C4-2B (cell line): Measurements from ENCODE around the gene SH3RF2.

Experiments used
- H3K27ac ChIP-seq: fragments of 450-650 bp; 2 replicates; pipeline ENCODE4 v1.5.1; 2017
- ZFX ChIP-seq: fragments of 450-650 bp; IDR thresholded peaks from 2 replicates; pipeline ENCODE4 v1.6.1; 2017
- TF ChIP-seq, protein P1 (sequence below): fragments of 450-650 bp; conservative IDR thresholded peaks from 2 replicates; pipeline ENCODE4 v1.5.1; 2017; ENCODE audit warnings: mild to moderate bottlenecking

Gene SH3RF2

GRCh38 chr5:145942201-145942600, 5.8 kb downstream of the SH3RF2 start:
- H3K27ac ChIP-seq: no peak overlapping the region
- TF ChIP-seq, protein P1, sequence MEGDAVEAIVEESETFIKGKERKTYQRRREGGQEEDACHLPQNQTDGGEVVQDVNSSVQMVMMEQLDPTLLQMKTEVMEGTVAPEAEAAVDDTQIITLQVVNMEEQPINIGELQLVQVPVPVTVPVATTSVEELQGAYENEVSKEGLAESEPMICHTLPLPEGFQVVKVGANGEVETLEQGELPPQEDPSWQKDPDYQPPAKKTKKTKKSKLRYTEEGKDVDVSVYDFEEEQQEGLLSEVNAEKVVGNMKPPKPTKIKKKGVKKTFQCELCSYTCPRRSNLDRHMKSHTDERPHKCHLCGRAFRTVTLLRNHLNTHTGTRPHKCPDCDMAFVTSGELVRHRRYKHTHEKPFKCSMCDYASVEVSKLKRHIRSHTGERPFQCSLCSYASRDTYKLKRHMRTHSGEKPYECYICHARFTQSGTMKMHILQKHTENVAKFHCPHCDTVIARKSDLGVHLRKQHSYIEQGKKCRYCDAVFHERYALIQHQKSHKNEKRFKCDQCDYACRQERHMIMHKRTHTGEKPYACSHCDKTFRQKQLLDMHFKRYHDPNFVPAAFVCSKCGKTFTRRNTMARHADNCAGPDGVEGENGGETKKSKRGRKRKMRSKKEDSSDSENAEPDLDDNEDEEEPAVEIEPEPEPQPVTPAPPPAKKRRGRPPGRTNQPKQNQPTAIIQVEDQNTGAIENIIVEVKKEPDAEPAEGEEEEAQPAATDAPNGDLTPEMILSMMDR: no peak
- TF ChIP-seq ZFX: no peak

- TF ChIP-seq, protein P1: no peak
- no peak for TF ChIP-seq ZFX
- H3K27ac ChIP-seq: no peak overlapping the region
Observed at GRCh38 chr5:145942749-145943148, 6.4 kb downstream of the SH3RF2 start.

- H3K27ac ChIP-seq: no peak overlapping the region
- no peak for TF ChIP-seq ZFX
- TF ChIP-seq, protein P1: no peak
Observed at GRCh38 chr5:145943674-145944121, 7.3 kb downstream of the SH3RF2 start.

DNA sequence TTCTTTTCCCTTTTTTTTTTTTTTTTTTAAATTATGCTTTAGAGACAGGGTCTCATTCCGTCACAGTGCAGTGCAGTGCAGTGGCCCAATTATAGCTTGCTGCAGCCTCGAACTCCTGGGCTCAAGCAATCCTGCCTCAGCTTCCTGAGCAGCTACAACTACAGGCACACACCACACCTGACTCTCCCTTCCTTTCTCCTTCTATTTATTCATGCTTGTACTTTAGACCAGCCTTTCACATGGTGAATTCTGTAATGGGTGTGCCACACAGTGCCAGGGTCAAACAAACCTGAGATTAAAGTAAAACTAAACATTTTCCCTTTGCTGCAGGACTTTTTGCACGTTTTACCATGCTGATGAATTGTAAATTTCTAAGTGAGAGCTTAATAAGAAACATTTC, 8.0 kb downstream of the SH3RF2 start:
- TF ChIP-seq ZFX: no peak
- TF ChIP-seq, protein P1: no peak
- H3K27ac ChIP-seq: no peak overlapping the region

GRCh38 chr5:145945620-145946111, 9.3 kb downstream of the SH3RF2 start:
- H3K27ac ChIP-seq: no peak overlapping the region
- no peak for TF ChIP-seq ZFX
- TF ChIP-seq, protein P1: no peak

DNA sequence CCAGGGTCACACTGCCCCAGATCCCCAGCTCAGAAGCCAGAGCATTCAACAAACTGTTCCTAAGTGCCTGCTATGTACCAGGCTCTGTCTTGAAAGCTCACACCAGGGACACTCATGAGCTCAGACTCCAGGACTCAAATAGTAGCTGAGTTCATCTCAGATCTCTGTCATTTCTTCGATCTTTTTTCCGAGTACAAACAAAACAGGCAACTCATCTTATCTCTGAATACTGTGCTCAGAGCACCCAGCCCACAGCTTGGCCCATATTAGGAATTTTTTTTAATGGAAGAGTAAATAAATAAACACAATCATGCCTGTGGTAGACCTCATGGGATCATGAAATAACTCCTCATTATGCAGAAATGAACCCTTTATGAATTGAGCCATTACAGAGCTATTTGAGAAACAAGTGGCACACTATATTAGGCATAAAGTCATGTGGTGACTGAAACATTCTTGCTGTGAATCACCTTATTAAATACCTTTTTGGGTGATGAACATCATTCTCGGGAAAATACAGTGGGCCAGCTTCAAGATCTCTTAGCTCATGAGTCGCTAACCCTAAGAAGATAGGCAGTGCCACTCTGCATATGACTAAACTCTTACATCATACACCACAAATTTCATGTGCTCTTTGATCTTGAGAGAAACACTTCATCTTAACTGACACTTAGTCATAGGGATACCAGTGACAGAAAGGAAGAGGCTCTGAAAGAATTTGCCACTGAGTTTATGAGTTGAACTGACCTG, 9.9 kb downstream of the SH3RF2 start:
- no peak overlapping the region for H3K27ac ChIP-seq
- no peak for TF ChIP-seq ZFX
- TF ChIP-seq, protein P1: no peak

DNA sequence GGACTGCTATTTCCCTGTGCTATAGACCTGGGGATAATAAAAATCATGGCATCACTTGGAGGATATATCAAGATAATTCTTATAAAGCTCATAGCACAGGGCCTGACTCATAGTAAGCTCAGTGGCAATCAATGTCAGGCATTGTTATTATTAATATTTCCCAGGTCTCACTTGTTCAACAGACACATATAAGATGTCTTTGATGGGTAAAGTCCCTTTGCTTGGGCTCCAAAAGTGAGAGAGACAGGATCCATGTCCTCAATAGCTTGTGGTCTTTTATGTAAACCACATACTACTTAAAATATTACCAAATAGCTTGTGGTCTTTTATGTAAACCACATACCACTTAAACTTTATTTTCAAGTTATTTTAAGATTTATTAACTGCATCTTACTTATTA, 11.2 kb downstream of the SH3RF2 start:
- H3K27ac ChIP-seq: no peak overlapping the region
- TF ChIP-seq, protein P1: no peak
- TF ChIP-seq ZFX: no peak
